GF-D8 (cell line): Measurements from ENCODE around the gene MEGF11.

ENCODE experiments used
- DNase-seq: peaks from one replicate; lab custom pipeline; 2025; lab: John Stamatoyannopoulos, UW

Gene MEGF11

GRCh38 chr15:66142285-66142684 lies 111.3 kb downstream of the MEGF11 start:
- no peak for DNase-seq

GRCh38 chr15:66139591-66140207 lies 113.9 kb downstream of the MEGF11 start:
- DNase-seq, result no peak

- no peak for DNase-seq
Observed at GRCh38 chr15:66138892-66139590, 114.5 kb downstream of the MEGF11 start.

GRCh38 chr15:66138096-66138783 lies 115.3 kb downstream of the MEGF11 start:
- DNase-seq, result no peak

GRCh38 chr15:66136948-66137347 lies 116.6 kb downstream of the MEGF11 start:
- DNase-seq, result no peak

GRCh38 chr15:66135664-66136063 lies 117.9 kb downstream of the MEGF11 start:
- DNase-seq, result no peak

GRCh38 chr15:66134284-66134683 lies 119.3 kb downstream of the MEGF11 start:
- no peak for DNase-seq

GRCh38 chr15:66133247-66133885 lies 120.2 kb downstream of the MEGF11 start:
- DNase-seq, result no peak

- no peak for DNase-seq
Observed at GRCh38 chr15:66132251-66132816, 121.2 kb downstream of the MEGF11 start.

- no peak for DNase-seq
Observed at GRCh38 chr15:66131831-66132230, 121.7 kb downstream of the MEGF11 start.

GRCh38 chr15:66131200-66131599 lies 122.3 kb downstream of the MEGF11 start:
- DNase-seq, result no peak

GRCh38 chr15:66130496-66131034 lies 123.0 kb downstream of the MEGF11 start:
- DNase-seq, result no peak

- DNase-seq, result no peak
Observed at GRCh38 chr15:66129586-66129985, 124.0 kb downstream of the MEGF11 start.

- DNase-seq, result no peak
Observed at GRCh38 chr15:66128116-66128680, 125.4 kb downstream of the MEGF11 start.

- no peak for DNase-seq
Observed at GRCh38 chr15:66126456-66126855, 127.1 kb downstream of the MEGF11 start.

GRCh38 chr15:66126031-66126441 lies 127.5 kb downstream of the MEGF11 start:
- no peak for DNase-seq

- DNase-seq, result no peak
Observed at GRCh38 chr15:66124651-66125050, 128.9 kb downstream of the MEGF11 start.

- no peak for DNase-seq
Observed at GRCh38 chr15:66123799-66124198, 129.8 kb downstream of the MEGF11 start.

GRCh38 chr15:66120422-66120821 lies 133.1 kb downstream of the MEGF11 start:
- DNase-seq, result no peak

- DNase-seq, result no peak
Observed at GRCh38 chr15:66117841-66118240, 135.7 kb downstream of the MEGF11 start.

GRCh38 chr15:66115568-66116206 lies 137.9 kb downstream of the MEGF11 start:
- no peak for DNase-seq
